SK-N-SH treated with all-trans-retinoic acid at 6 μM for 48 hours (cell line): ENCODE measurements around the gene KLF11.

ENCODE experiments used
- TCF4 ChIP-seq: fragments of 250-450 bp; sonication (Bioruptor Pico); IDR thresholded peaks from 2 replicates; pipeline ENCODE4 v1.8.0; 2021; ENCODE audit warnings: mild to moderate bottlenecking, moderate library complexity, borderline replicate concordance
- ZFP3 ChIP-seq: fragments of 250-450 bp; sonication (Bioruptor Pico); IDR thresholded peaks from 2 replicates; pipeline ENCODE4 v1.5.0; 2020; ENCODE audit warnings: mild to moderate bottlenecking, moderate library complexity

DNA sequence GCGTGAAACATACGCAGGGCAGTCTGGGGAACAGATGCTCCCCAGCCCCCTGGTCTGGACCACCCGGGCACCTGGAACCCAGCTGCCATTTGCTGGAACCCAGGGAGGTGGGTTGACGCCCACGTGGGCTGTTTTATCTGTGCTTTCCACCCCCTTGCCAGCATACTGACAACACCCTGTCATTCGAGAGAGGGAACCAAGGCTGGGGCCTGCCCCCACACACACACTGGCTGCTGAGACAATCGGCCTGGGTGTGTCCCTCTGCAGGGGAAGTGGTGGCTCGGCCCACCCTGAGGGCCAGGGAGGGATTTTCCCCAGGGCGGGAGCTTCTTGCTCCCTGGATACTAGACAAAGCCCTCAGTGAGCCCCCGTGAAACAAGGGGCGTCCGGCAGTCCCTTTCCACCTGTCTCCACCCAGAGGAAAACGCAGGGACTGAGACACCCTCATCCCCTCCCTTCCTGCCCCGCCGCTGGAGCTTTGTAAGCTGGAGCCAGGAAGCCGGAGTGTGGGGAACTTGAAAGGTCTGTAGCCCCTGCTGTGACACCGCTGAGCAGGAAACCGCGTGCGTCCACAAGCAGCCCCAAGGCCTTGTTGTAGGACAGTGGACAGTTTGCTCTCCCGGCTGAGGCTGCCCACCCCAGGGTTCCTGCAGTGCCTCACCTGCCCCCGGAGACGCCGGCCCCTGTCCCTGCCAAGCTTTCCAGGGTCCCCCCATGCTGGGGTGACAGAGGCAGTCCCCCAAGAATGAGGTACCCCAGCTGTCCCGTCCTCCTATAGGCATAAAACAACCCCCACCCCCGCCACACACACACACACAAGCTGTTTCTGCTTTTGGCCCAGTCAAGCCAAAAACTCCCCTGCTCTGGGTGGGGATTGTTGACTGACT, 14.1 kb upstream of the KLF11 start:
- TF ChIP-seq TCF4 (CRISPR knock-in tag): no peak
- no peak for TF ChIP-seq ZFP3 (CRISPR knock-in tag)
